Right ventricle myocardium inferior (tissue), 1 donor: ENCODE data around the gene NDFIP1. TPM values are rescaled to one million over a fixed set of nuclear protein-coding genes. Genes with fewer than 3 reads are reported as not detected.

Experiments used
- ATAC-seq: fragments of 200-7000 bp; cut with Tn5 transposase; one replicate; pipeline ENCODE4 v1.9.1; 2020; ENCODE audit warnings: mild to moderate bottlenecking, moderate library complexity
- DNase-seq: peaks from one replicate; pipeline ENCODE4 v3.0.0; 2021; ENCODE audit errors: missing footprints
- intact Hi-C: fragments of 100-400 bp; cut with DNase I; formaldehyde crosslinking; loops from one replicate; pipeline ENCODE4 v1.11.0; 2022
- total RNA-seq: library from RNA; stranded (reverse); fragmentation: NEBNext Ultra II Directional; extraction: Animal tissue kit (Norgen Biotek cat#: 25700); gene quantifications from one replicate; pipeline ENCODE4 v1.2.1, GENCODE V29; 2021
- donor health status: DM: no; HTN: yes; CAD: no; lungs with severe emphysema.

The NDFIP1 gene
- total RNA-seq, 1 donor from 2014 or later, result 51.9 TPM

GRCh38 chr5:142199388-142199787, 90.8 kb downstream of the NDFIP1 start:
- ATAC-seq (no peak), DNase-seq (no peak)
- intact Hi-C loops, result no loop called here

GRCh38 chr5:142200387-142200786, 91.8 kb downstream of the NDFIP1 start:
- intact Hi-C loops, result no loop called here
- ATAC-seq, result no peak
- no peak for DNase-seq

DNA sequence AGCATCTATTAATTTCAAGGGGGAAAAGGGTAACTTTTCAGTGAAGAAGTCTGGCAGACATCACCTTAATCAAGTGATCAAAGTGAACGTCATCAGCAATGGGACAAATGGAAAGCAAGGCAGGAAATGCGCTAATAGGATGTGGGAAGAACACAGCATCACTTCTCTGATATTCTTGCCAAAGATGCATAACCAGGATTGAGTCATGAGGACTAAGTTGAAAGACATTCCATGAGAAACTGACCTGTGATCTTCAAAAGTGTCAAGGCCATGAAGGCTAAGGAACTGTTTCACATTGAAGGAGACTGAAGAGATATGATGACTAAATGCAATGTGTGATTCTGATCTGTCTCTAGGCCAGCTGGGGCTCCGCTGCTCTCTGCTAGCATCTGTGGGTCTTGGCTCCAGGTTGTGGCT, 92.9 kb downstream of the NDFIP1 start:
- intact Hi-C loops, result no loop called here
- no peak for ATAC-seq
- no peak for DNase-seq

DNA sequence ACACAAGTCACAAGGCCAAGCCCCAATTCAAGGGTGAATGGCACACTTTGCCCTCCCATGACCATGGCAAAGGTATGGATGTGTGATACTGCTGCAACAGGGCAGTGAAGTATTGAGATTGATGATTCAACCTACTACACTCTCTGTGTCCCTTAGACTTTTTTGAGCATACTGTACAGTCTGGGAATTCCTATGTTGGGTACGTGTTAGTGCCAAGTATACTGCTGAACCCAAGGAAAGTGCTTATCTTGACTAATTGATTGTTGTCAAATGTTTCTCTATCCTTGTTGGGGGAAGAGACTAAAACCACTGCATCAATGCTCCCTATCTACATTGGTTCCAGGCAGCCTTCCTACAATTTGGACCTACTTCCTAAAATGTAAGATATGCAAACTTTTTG, 93.7 kb downstream of the NDFIP1 start:
- DNase-seq (no peak), ATAC-seq (no peak)
- intact Hi-C loops, result no loop called here

Other genes starting within 250 kb of the NDFIP1 start
- 21.0 TPM for gene PCDH1, start 230.4 kb upstream of the NDFIP1 start, total RNA-seq
- 94.4 TPM for gene DELE1, start 184.9 kb upstream of the NDFIP1 start, total RNA-seq
- gene PCDH12, start 150.6 kb upstream of the NDFIP1 start, total RNA-seq, result 10.4 TPM
- 98.0 TPM for gene RNF14, start 139.7 kb upstream of the NDFIP1 start, total RNA-seq
- gene GNPDA1, start 95.8 kb upstream of the NDFIP1 start, total RNA-seq, result 25.2 TPM
- gene SPRY4, start 216.2 kb downstream of the NDFIP1 start, total RNA-seq, result 9.7 TPM